Measurements from ENCODE around the gene GPSM1. TPM values are rescaled to one million over a fixed set of nuclear protein-coding genes. Genes with fewer than 3 reads are reported as not detected.

The GPSM1 gene
- total and polyA plus RNA-seq, 4 donors, result 0.11 to 2.9 (median 1.6) TPM

DNA sequence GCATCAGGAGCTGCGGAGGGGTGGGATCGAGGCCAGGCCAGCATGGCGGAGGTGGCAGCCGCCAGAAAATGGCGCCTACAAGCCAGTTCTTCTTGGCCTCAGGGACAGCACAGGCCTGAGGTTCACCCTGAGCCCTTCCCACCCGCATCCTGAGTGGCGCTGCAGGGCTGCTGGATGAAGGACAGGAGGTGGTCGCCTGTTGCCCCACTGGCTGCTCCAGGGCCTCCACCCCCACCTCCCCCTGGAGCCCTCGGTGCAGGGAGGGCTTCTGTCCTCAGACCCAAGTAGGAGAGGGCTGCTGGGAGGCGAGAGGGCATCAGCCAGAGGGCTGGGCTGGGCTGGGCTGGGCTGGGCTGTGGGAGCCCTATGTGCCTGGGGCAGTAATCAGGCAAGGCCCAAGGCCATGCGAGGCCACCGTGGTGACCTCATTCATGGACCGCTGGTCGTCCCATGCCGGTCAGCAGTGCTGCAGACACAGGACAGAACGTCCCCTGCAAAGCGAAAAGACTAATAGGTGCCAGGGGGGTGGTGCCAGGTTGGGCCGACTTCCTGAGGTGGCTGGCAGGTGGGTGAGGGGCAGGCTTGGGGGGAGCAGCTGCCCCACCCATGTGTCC, 13.8 kb downstream of the GPSM1 start:
- peaks cover 0 to 11% (median 6%) of the 10 kb centered on the region in 4 donors for H3K4me1 ChIP-seq (ENCODE audit: control insufficient read depth in 4 of 4, insufficient read depth in 4 of 4, low read length in 3 of 4)
- H3K9ac ChIP-seq (ENCODE audit: low read depth in 1 of 2, low read length in 2 of 2), result no peak overlapping the region
- 83% methylated on average over 18 of the region's 18 CpGs for WGBS
- TF ChIP-seq, protein P1, sequence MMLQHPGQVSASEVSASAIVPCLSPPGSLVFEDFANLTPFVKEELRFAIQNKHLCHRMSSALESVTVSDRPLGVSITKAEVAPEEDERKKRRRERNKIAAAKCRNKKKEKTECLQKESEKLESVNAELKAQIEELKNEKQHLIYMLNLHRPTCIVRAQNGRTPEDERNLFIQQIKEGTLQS (IDR thresholded peaks at IDR 0.05), result no peak
- TF ChIP-seq JUND (IDR thresholded peaks at IDR 0.05), result no peak
- no peak for TF ChIP-seq MAX (IDR thresholded peaks at IDR 0.05)
- TF ChIP-seq HNF4A (conservative IDR thresholded peaks at IDR 0.05), result no peak
- no peak for TF ChIP-seq HNF4G (IDR thresholded peaks at IDR 0.05)
- no peak for TF ChIP-seq FOXA1 (IDR thresholded peaks at IDR 0.05)
- TF ChIP-seq SP1 (IDR thresholded peaks at IDR 0.05), result no peak
- TF ChIP-seq YY1 (IDR thresholded peaks at IDR 0.05), result no peak
- TF ChIP-seq RXRA (IDR thresholded peaks at IDR 0.05), result no peak
- no peak for TF ChIP-seq NR2F2 (IDR thresholded peaks at IDR 0.05)
- no peak for TF ChIP-seq RAD21 (IDR thresholded peaks at IDR 0.05)
- TF ChIP-seq CTCF (IDR thresholded peaks at IDR 0.05; ENCODE audit: low read depth, low read length, missing input control), result no peak
- TF ChIP-seq GABPA (IDR thresholded peaks at IDR 0.05 in 1 of 2, conservative IDR thresholded peaks at IDR 0.05 in 1 of 2), result no peak
- TF ChIP-seq EGR1 (IDR thresholded peaks at IDR 0.05; ENCODE audit: low read depth in 2 of 2), result no peak
- no peaks in the 10 kb centered on the region for H3K27me3 ChIP-seq (ENCODE audit: control insufficient read depth in 4 of 4, insufficient read depth in 4 of 4, low read length in 3 of 4)
- no peak overlapping the region for H3K4me3 ChIP-seq (ENCODE audit: low read depth in 1 of 3, low read length in 3 of 3)
- no peak for DNase-seq (ENCODE audit: low spot score)
- no peak overlapping the region for H3K27ac ChIP-seq (ENCODE audit: low read depth in 1 of 2, low read length in 2 of 2)
- H3K9me3 ChIP-seq (ENCODE audit: control insufficient read depth in 4 of 4, low read length in 3 of 4), result no peaks in the 10 kb centered on the region
- no peaks in the 10 kb centered on the region for H3K36me3 ChIP-seq (ENCODE audit: control insufficient read depth in 4 of 4, insufficient read depth in 3 of 4, low read depth in 1 of 4, low read length in 3 of 4)

DNA sequence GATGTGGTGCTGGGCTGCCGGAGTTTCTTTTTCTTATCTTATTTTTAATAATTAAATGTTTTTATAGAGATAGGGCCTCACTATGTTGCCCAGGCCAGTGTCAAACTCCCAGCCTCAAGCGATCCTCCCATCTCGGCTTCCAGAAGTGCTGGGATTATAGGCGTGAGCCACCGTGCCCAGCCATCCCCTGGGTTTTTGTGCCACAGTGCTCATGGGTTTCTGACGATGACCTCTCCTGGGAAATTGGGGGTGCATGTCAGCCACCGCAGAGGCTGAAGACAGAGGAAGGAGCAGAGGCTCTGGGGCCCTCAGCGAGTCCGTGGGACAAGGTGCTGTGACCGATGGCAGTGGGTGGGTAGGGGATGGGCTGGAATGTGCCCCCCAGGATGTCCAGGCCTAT, 14.4 kb downstream of the GPSM1 start:
- 86% methylated on average over 10 of the region's 10 CpGs for WGBS

More for the DNA sequence above, 14.4 kb downstream of the GPSM1 start:
- Histone ChIP-seq H3K4me3 (ENCODE audit: low read depth in 1 of 3, low read length in 3 of 3) (no peak overlapping the region), H3K9me3 (ENCODE audit: control insufficient read depth in 4 of 4, low read length in 3 of 4) (no peaks in the 10 kb centered on the region), H3K9ac (ENCODE audit: low read depth in 1 of 2, low read length in 2 of 2) (no peak overlapping the region), H3K4me1 (ENCODE audit: control insufficient read depth in 4 of 4, insufficient read depth in 4 of 4, low read length in 3 of 4) (peaks cover 0 to 11% (median 6%) of the 10 kb centered on the region in 4 donors), H3K27me3 (ENCODE audit: control insufficient read depth in 4 of 4, insufficient read depth in 4 of 4, low read length in 3 of 4) (no peaks in the 10 kb centered on the region), H3K27ac (ENCODE audit: low read depth in 1 of 2, low read length in 2 of 2) (no peak overlapping the region), H3K36me3 (ENCODE audit: control insufficient read depth in 4 of 4, insufficient read depth in 3 of 4, low read depth in 1 of 4, low read length in 3 of 4) (no peaks in the 10 kb centered on the region)
- TF ChIP-seq REST (IDR thresholded peaks at IDR 0.05) (no peak), YY1 (IDR thresholded peaks at IDR 0.05) (no peak), GABPA (IDR thresholded peaks at IDR 0.05 in 1 of 2, conservative IDR thresholded peaks at IDR 0.05 in 1 of 2) (no peak), FOXA1 (IDR thresholded peaks at IDR 0.05) (no peak), TAF1 (conservative IDR thresholded peaks at IDR 0.05) (no peak), CTCF (IDR thresholded peaks at IDR 0.05; ENCODE audit: low read depth, low read length, missing input control) (no peak), JUND (IDR thresholded peaks at IDR 0.05) (no peak), EGR1 (IDR thresholded peaks at IDR 0.05; ENCODE audit: low read depth in 2 of 2) (no peak), RAD21 (IDR thresholded peaks at IDR 0.05) (no peak), NR2F2 (IDR thresholded peaks at IDR 0.05) (no peak), RXRA (IDR thresholded peaks at IDR 0.05) (no peak), SP1 (IDR thresholded peaks at IDR 0.05) (no peak), FOXA2 (IDR thresholded peaks at IDR 0.05) (no peak), ZBTB33 (IDR thresholded peaks at IDR 0.05) (no peak), MAX (IDR thresholded peaks at IDR 0.05) (no peak), HNF4A (conservative IDR thresholded peaks at IDR 0.05) (no peak), HNF4G (IDR thresholded peaks at IDR 0.05) (no peak)
- TF ChIP-seq, protein P1 (IDR thresholded peaks at IDR 0.05), result no peak
- no peak for DNase-seq (ENCODE audit: low spot score)

Data from liver (tissue), 9 donors.